COLO668 (cell line): ENCODE results near the gene PDE8B.

Experiments
- DNase-seq: peaks from one replicate; lab custom pipeline; 2025; ENCODE audit not compliant: unreplicated experiment; lab: John Stamatoyannopoulos, UW

The PDE8B gene

GRCh38 chr5:77282337-77283027, 72.0 kb downstream of the PDE8B start:
- no peak for DNase-seq

GRCh38 chr5:77285251-77285841, 74.9 kb downstream of the PDE8B start:
- DNase-seq, result no peak

GRCh38 chr5:77292026-77292757, 81.7 kb downstream of the PDE8B start:
- no peak for DNase-seq

GRCh38 chr5:77294185-77294584, 83.7 kb downstream of the PDE8B start:
- DNase-seq, result no peak

- DNase-seq, result no peak
These were observed 85.4 kb downstream of the PDE8B start for GRCh38 chr5:77295863-77296378.

GRCh38 chr5:77298146-77298545, 87.7 kb downstream of the PDE8B start:
- DNase-seq, result no peak

GRCh38 chr5:77300451-77300850, 90.0 kb downstream of the PDE8B start:
- no peak for DNase-seq

GRCh38 chr5:77301447-77301883, 91.0 kb downstream of the PDE8B start:
- no peak for DNase-seq

GRCh38 chr5:77302247-77302646, 91.8 kb downstream of the PDE8B start:
- DNase-seq, result no peak

GRCh38 chr5:77302653-77303052, 92.2 kb downstream of the PDE8B start:
- DNase-seq, result no peak

- DNase-seq, result no peak
These were observed 93.9 kb downstream of the PDE8B start for GRCh38 chr5:77304388-77304787.

GRCh38 chr5:77305222-77305846, 94.9 kb downstream of the PDE8B start:
- no peak for DNase-seq

- DNase-seq, result no peak
These were observed 95.5 kb downstream of the PDE8B start for GRCh38 chr5:77305956-77306355.

GRCh38 chr5:77306531-77306930, 96.1 kb downstream of the PDE8B start:
- DNase-seq, result no peak

- no peak for DNase-seq
These were observed 97.9 kb downstream of the PDE8B start for GRCh38 chr5:77308154-77308960.

- no peak for DNase-seq
These were observed 98.7 kb downstream of the PDE8B start for GRCh38 chr5:77309140-77309539.

GRCh38 chr5:77310494-77311213, 100.2 kb downstream of the PDE8B start:
- no peak for DNase-seq

- no peak for DNase-seq
These were observed 100.7 kb downstream of the PDE8B start for GRCh38 chr5:77311214-77311571.

- DNase-seq, result no peak
These were observed 101.9 kb downstream of the PDE8B start for GRCh38 chr5:77312413-77312812.
